ENCODE measurements around the gene TREX2.

DNA sequence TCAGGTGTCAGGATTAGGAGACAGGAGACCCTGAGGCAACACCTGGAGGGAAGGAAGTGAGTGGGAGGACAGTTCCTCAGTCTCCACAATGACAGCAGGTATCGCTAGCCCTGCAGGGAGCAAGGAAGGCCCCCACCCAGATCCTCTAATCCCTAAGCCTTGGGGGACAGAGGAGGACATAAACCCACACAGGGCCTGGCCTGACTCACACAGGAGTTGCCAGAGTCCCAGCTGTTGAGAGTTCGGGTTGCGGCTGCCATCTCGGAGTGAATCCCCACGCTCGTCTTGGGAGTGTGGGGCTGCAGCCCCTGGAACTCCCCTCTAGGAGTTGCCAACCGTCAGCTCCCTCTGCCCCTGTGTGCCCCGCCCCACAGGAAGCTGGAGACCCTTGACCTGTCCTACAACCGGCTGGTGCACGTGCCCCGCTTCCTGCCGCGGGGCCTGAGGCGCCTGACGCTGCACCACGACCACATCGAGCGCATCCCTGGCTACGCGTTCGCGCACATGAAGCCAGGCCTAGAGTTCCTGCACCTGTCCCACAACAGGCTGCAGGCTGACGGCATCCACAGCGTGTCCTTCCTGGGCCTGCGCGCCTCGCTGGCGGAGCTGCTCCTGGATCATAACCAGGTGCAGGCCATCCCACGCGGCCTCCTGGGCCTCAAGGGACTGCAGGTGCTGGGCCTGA, 39.7 kb upstream of the TREX2 start:
- TF ChIP-seq POLR2A (IDR thresholded peaks at IDR 0.05): no peak
- TF ChIP-seq, protein P1, sequence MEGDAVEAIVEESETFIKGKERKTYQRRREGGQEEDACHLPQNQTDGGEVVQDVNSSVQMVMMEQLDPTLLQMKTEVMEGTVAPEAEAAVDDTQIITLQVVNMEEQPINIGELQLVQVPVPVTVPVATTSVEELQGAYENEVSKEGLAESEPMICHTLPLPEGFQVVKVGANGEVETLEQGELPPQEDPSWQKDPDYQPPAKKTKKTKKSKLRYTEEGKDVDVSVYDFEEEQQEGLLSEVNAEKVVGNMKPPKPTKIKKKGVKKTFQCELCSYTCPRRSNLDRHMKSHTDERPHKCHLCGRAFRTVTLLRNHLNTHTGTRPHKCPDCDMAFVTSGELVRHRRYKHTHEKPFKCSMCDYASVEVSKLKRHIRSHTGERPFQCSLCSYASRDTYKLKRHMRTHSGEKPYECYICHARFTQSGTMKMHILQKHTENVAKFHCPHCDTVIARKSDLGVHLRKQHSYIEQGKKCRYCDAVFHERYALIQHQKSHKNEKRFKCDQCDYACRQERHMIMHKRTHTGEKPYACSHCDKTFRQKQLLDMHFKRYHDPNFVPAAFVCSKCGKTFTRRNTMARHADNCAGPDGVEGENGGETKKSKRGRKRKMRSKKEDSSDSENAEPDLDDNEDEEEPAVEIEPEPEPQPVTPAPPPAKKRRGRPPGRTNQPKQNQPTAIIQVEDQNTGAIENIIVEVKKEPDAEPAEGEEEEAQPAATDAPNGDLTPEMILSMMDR (IDR thresholded peaks at IDR 0.05): no peak
- TF ChIP-seq EP300 (IDR thresholded peaks at IDR 0.05): no peak
- no peak for TF ChIP-seq POLR2AphosphoS5 (IDR thresholded peaks at IDR 0.05)

All from gastroesophageal sphincter (tissue), 3 donors.